Stimulated activated CD4-positive, alpha-beta T cell treated with anti-CD3 and anti-CD28 coated beads, Interleukin-1b, Interleukin-23, amount 100 ng/mL, for 24 hours (primary cell): ENCODE data around the gene PPP4R2.
A peak's percentile ranks its signal among the peaks of the same experiment; 100 is the strongest.
"Not testable (repeated sequence)": the region's sequence is repeated elsewhere in the genome, so short reads cannot be mapped to it uniquely, and the experiment has no call there.

Experiments used
- DNase-seq, 4 experiments: peaks; one replicate each; pipeline ENCODE4 v3.0.0-alpha.2; 2020; ENCODE audit warnings: low read depth in 4 of 4, low spot score in 1 of 4

PPP4R2 gene

DNA sequence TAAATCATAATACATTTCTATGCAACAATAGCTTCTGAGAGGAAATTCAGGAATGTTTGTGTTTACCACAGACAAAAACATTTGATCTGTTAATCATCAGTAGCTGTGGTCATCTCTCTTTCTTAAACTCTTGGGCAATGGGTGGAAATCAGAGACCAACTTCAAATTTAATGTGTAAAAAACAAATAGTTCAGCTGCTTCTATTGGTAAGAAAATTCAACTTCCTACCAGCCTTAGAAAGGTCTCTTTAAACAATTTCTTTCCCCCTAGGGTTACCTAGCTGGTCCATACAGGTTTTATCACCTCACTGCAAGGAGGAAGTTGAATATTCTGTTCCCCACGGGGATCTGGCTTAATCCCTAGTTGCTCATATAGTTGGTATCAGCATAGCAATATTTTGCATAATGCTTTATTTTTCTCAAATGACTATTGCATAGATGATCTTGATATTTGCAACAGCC is 20.3 kb upstream of the PPP4R2 start:
- DNase-seq: no peak

DNA sequence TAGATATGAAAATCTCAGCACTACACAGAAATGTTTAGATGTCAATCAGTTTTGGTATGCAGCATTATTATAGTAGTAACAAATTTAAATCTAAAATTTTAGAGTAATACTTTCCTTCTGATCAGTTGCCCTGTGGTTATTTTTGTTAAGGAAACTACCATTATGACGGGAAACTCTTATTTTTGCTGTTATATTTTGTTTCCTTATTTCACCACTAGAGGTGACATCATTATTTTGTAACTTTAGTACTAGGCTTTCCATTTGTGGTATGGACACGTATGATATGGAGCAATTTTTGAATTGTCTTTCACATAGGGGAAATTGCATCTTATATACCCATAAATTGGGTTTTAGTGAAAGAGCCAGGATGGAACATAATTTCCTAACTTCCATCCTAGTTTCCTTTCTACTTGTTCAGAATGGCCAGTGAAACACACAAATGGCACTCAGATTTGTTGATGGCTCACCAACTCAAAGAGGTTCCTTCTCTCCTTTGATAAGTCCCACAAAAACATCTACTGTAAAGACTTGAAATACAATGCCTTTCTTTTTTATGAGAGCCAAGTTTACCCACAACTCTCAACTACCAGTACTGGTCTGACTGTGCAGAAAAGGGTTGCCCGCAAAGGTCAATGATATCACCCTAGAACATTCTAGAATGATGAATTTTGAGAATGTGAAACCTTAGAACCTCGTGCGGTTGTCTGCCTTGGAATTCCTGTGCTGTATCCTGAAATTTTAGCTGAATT is 19.4 kb upstream of the PPP4R2 start:
- no peak for DNase-seq

DNA sequence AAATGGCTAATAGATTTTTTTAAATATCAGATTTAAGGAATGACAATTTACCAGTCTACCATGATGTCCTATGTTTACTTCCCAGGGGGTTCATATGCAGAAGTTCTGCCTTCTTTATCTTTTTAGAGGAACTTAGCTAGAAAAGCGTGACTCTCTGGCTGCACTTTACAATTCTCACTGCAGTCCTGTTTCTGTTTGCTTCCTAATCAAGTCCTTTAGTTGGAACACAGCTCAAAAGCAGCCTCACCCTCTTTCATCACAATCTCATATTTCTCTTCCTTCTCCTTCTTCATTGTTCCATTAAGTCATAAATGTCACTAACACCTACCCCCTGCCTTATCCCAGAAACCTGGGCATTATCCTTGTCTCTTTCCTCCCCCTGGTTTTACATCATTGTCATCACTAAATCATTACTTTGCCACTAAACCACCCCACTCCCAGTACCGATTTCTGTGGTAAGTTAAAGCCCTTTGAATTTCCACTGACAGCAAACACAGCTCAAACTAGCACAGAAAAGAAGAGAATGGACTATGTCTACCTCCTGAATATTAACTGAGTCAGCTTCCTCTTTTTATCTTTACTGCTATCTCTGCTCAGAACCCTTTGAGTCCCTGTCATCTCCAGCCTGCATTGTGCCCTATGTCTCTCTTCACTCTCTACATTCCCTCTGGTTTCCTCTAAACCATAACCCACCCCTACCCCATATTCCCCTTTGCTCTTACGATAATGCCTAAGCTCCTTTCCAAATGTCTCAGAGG is 13.8 kb upstream of the PPP4R2 start:
- no peak for DNase-seq

DNA sequence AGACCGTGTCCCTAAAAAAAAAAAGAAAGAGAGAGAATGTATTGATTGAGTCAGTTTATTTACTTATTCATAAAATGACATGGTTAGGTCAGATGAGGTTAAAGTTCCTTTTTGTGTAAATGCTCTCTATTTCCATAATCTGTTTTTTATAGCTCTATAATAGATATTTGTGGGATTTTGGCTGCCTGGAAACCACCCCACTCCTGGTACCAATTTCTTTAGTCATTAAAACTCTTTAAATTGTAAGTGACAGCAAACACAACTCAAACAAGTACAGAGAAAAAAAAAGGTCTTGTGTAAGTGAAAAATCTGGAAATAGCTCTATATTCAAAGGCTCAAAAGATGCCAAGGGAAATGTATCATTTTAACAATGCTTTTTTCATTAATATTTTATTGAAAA is 11.0 kb upstream of the PPP4R2 start:
- DNase-seq: no peak

DNA sequence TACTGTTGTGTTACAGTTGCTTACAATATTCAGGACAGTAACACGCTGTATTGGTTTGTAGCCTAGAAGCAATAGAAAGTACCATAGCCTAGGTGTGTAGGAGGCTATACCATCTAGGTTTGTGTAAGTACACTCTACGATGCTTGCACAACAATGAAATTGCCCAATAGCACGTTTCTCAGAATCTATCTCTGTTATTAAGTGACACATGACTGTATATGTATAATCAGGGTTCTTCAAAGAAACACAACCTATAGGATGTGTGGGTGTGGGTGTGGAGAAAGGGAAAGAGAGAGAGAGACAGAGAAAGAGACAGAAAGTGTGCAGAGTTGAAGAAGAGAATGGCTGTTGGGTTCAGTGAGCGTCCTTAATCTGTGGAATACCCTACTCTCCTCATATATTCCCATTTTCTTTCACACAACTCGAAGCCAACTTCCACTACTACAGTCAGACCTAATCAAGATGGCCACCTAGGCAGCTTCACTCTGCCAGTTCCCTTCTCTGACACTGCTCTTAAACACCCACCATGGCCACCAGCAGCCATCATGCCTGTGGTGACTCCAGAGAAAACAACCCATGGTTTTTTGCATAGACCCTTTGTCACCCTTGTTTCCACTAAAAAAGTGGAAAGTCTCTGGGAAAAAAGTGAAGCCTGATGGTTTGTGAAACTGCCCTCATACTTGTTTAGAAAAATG is 5.8 kb upstream of the PPP4R2 start:
- DNase-seq: no peak

DNA sequence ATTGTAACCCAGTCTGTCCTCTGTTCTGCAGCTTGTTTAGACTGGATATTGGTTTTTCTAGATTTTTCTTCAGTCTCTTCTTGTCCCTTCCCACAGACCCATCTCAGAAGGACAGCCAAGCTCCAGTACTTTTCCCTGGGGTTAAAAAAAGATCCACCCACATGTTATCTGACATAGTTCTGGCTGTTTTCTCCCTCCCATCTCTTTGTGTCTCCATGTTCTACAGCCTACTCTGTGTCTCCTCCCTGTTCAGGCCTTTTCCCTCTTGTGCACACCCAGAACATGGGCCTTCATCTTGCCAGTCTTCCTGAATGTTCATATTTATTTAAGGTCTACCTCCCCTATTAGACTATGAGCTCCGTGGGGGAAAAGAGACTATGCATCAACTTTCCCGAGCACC is 5.1 kb upstream of the PPP4R2 start:
- no peak for DNase-seq

DNA sequence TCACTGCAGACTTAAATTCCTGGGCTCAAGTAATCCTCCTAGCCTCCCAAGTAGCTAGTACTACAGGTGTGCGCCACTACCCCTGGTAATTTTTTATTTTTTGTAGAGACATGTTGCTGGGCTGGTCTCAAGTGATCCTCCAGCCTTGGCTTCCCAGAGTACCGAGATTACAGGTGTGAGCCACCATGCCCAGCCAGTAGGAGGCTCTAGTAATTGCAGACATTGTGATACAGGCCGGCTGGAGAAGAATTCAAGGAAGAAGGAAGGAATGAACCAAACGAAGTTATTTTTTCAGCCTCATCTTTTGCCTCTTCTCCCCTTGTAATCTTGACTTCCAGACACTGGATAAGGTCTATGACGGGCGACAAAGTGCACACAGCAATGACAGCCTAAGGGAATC is 3.2 kb upstream of the PPP4R2 start:
- no peak for DNase-seq

DNA sequence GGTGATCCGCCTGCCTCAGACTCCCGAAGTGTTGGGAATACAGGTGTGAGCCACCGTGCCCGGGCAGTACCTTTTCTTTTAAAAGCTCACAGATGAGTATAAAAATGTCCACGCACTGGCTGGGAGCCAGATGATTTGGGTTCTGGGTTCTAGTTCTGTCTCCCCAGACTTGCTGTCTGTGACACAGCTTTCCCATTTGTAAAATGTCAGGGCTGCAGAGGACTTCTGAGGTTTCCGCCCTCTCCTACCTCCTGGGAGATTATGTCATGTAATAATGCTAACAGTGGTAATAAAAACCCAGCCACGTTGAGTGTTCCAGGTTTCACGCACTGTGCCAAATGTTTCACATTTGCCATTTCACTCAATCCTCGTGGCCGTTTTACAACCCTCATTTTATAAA is 1.3 kb upstream of the PPP4R2 start:
- DNase-seq: no peak

DNA sequence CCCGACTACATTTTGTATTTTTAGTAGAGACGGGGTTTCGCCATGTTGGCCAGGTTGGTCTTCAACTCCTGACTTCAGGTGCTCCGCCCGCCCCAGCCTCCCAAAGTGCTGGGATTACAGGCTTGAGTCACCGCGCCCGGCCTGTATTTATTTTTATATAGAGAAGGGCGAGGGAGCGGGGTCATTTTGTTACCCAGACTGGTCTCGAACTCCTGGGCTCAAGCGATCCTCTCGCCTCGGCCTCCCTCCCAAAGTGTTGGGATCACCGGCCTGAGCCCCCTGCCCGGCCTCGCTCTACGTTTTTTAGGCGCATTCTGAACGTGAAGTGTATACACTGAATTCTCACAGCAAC is 514 bp upstream of the PPP4R2 start:
- no peak for DNase-seq

DNA sequence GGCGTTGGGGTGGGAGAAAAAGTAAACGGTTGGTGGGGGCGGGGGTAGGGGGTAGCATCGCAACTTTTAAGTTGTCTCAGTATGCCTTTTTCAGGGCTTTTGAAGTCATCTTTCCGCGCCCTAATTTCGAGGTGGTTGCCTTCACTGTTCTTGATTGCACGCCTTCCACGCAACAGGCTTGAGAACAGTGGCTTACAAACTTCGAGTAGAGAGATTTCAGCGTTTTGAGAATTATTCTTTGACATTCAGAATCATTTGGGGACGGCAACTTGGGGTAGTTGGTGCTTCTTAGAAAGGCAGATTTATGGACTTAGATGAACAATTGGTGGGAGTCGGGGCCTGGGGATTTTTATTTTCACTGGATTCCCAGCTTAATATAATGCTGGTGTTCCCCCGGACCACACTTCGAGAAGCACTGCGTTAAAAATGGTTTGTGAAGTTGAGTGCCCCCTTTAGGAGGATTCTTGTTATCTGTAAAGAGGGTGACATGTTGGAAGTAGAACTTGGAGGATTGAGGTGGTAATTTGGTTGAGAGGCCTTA is 880 bp downstream of the PPP4R2 start:
- DNase-seq: peak; percentile 2 to 23 (median 7)

DNA sequence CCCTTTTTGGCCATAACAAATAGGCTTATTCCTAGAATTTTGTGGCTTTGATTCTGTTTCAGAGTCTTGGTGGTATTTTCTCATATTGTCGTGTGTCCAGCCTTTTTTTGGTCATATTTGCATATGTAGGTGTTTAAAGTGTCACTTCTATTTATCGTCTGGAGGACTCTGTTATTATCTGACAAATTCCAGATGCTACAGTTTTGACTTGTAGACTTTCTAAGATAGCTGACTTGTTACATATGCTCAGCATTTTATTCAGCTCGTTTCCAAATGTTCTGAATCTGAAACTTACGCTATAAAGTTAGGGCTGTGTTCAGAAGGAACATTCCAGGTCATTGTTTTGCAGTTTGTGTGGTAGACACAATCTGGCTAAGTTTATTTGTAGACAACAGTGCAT is 1.9 kb downstream of the PPP4R2 start:
- no peak for DNase-seq

DNA sequence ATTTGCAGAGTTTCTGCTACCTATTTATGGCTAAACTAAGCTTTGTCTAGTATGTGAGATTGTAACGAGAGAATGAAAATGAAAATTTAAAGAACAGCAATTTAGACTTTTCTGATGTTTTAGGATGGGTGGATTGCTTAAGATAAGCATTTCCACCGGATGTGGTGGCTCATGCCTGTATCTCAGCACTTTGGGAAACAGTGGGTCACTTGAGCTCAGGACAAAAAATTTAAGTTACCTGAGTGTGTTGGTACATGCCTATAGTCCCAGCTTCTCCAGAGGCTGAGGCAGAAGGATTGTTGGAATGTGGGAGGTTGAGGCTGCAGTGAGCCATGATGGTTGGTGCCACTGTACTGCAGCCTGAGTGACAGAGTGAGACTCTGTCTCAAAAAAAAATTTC is 3.3 kb downstream of the PPP4R2 start:
- DNase-seq: no peak

DNA sequence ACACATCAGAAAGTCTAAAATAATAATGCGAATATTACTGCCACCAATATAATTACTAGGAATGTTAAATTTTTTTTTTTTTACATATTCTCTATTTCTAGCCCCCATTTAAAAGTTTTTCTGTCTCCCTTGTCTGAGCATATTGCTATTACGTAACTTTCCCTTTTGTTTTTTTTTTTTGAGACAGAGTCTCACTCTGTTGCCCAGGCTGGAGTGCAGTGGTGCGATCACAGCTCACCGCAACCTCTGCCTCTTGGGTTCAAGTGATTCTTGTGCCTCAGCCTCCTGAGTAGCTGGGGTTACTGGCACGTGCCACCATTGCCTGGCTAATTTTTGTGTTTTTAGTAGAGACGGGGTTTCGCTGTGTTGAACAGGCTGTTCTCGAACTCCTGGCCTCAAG is 6.4 kb downstream of the PPP4R2 start:
- not testable (repeated sequence) for DNase-seq

DNA sequence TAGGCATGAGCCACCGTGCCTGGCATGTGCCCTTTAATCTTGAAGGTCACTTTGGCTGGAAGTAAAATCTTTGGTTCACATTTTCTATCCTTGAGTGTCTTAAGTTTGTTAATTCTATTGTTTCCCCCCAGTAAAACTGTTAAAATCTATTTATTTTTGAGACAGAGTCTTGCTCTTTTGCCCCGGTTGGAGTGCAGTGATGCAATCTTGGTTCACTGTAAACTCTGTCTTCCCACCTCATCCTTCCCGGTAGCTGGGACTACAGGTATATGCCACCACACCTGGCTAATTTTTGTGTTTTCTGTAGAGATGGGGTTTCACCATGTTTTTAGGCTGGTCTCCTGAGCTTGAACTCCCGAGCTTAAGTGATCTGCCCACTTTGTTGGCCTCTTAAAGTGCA is 7.7 kb downstream of the PPP4R2 start:
- no peak for DNase-seq

DNA sequence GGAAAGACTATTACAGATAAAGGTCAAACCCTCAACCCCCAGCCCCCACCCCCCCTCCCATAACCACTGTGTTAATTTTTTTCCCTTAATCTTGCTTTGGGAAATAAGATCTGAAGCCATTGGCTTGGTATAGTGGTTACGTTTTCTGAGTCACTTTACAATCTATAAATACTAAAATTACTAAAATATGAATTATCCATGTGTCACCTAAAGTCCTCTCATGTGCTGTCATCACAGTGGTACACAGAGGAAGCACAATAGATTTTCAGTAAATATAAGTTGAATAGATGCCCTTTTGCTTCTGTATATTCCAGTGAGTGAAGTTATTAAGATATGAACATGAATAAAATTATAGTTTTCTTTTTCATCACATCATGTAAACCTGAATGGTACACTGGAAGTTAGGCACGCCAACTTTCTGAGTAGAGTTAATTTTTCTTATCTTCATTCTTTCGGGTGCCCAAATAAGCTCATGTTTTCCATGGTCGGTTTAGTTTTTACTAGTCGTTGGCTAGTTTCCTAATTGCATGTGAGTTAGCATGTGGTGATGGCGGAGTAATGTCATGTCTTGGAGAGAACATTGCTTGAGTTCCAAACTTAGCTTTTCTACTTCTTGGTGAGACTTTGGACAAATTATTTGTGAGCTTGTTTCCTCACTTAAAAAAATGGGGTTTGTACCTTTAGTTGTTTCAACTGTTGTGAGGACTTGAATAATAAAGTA is 11.5 kb downstream of the PPP4R2 start:
- DNase-seq: no peak

DNA sequence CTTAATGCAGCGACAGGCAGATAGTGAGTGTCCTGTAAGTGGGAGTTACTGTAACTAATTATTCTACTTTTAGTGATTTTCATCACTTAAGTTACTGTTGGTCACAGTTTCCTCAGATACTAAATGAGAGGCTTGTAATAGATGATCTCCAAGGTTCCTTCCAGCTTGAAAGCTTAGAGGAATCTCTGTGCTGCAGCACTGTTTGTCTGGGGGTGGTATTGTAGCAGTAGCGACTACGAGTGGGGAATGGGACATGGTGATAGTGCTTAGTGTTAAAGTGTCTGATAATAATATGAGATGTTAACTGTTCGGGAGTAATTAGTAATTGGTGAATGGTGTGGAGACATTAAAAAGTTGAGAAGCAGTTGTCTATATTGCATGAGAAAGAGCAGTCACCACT is 12.4 kb downstream of the PPP4R2 start:
- no peak for DNase-seq

DNA sequence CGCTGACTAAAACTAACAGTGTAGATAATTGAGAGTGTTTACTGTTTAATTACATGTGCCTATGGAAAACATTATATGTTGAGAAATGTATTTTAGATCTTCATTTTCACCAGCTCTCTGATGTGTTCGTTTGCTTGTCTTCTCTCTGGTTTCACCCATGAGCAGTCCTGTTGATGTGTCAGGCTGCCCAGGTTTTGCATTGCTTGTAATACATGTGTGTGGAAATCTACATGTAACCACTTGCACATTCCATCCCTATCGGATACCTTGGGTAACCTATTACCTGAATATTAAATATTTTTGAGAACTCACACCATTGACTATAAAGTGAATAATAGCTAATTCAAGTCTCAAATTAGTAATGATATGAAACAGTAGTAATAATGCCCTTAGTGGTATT is 13.1 kb downstream of the PPP4R2 start:
- no peak for DNase-seq

DNA sequence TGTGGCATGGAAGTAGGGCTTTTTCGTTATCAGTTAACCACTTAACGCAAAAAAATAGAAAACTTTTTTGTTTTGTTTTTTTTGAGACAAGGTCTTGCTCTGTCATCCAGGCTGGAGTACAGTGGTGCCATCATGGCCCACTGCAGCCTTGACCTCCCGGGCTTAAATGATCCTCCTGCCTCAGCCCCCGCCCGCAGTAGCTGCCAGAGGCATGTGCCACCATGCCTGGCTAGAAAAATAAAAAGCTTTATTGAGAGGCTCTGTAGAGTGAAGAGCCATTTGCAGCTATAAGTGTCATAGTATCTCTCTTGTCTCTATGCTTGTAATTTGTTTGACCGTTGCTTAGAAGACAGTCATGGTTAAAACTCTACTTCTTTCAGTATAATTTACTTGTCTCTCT is 13.5 kb downstream of the PPP4R2 start:
- DNase-seq: no peak

DNA sequence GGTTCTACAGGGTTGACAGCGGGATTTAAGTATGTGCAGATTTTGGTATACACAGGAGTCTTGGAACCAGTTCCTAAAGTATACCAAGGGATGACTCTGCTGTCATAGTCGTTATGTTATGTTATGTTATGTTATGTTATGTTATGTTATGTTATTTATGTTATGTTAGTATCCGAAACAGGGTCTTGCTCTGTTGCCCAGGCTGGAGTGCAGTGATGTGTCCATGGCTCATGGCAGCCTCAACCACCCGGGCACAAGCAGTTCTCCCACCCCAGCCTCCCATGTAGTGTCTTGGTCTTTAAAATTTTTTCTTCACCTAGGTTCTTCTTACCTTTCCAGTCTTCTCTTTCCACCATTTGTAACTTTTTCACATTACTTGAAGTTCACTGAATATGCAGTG is 21.7 kb downstream of the PPP4R2 start:
- DNase-seq: no peak

DNA sequence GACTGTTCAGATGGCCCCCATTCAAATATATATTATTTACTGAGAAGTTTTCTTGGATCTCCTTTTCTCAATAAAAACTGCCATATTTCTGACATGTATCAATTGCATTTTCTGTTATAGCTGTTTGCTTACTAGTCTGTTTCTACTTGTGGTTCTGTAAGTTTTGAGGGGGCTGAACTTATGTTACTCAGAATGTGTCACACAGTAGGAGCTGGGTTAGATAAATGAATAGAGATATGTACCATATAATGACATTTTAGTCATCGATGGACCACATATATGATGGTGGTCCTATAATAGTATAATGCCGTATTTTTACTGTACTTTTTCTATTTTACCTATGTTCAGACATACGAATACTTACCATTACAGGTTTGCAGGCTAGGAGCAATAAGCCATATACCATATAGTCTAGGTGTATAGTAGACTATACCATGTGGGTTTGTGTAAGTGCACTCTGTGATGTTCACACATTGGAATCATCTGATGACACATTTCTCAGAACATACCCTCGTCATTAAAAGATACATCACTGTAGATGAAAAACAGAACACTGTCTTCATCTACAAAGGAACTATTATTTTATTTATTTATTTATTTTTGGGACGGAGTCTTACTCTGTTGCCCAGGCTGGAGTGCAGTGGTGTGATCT is 22.3 kb downstream of the PPP4R2 start:
- DNase-seq: no peak

DNA sequence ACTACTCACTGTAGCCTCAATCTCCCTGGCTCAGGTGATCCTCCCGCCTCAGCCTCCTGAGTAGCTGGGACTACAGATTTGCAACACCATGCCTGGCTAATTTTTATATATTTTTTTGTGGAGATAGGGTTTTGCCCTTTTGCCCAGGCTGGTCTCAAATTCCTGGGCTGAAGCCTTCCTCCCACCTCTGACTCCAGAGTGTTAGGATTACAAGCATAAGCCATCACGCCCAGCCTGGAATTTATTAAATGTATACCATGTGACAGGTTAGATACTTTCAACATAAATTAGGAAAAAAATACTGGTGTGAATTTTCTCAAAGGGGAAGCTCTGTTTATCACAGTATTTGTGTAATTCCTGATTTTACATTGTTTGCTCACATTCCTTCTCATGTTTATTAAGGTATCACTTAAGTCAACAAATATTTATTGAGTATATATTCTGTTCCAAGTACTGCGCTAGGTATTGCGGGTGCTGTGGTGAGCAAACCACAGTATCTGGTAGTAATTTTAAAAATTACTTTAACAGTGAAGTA is 24.8 kb downstream of the PPP4R2 start:
- DNase-seq: no peak
